Mesenchymal stem cell (in vitro differentiated cells and primary cell): Measurements from ENCODE around the gene LENG8.

Experiments used
- DNase-seq: peaks from one replicate; pipeline ENCODE4 v3.0.0-alpha.2; 2013
- H2AFZ ChIP-seq: one replicate; pipeline ENCODE4 v1.6.1; 2013; ENCODE audit warnings: low read depth, mild to moderate bottlenecking, control low read depth, inconsistent platforms, low read length, moderate library complexity
- H2AK5ac ChIP-seq: 2 replicates; pipeline ENCODE4 v1.6.1; 2013; ENCODE audit warnings: low read length, moderate library complexity, mild to moderate bottlenecking, inconsistent platforms; ENCODE audit not compliant: severe bottlenecking
- H2BK120ac ChIP-seq: one replicate; pipeline ENCODE4 v1.6.1; 2013; ENCODE audit warnings: low read depth, mild to moderate bottlenecking, inconsistent platforms, low read length, moderate library complexity
- H2BK12ac ChIP-seq, 2 experiments: one replicate each; pipeline ENCODE4 v1.6.1; 2013; ENCODE audit warnings: inconsistent platforms in 2 of 2, low read length in 2 of 2, mild to moderate bottlenecking in 2 of 2, moderate library complexity in 2 of 2, control low read depth in 1 of 2
- H2BK15ac ChIP-seq: one replicate; pipeline ENCODE4 v1.6.1; 2013; ENCODE audit warnings: mild to moderate bottlenecking, low read depth, inconsistent platforms; ENCODE audit not compliant: poor library complexity, severe bottlenecking
- H2BK5ac ChIP-seq: 2 replicates; pipeline ENCODE4 v1.6.1; 2013; ENCODE audit warnings: low read depth, mild to moderate bottlenecking, low read length, control low read depth, inconsistent platforms; ENCODE audit not compliant: poor library complexity, severe bottlenecking
- H3K14ac ChIP-seq, 2 experiments: one replicate each; pipeline ENCODE4 v1.6.1; 2013; ENCODE audit warnings: inconsistent platforms in 2 of 2, low read length in 2 of 2, control low read depth in 1 of 2, mild to moderate bottlenecking in 1 of 2, moderate library complexity in 1 of 2
- H3K18ac ChIP-seq, 2 experiments: one replicate each; pipeline ENCODE4 v1.6.1; 2013; ENCODE audit warnings: inconsistent platforms in 2 of 2, low read length in 2 of 2, control low read depth in 1 of 2, low read depth in 1 of 2, mild to moderate bottlenecking in 1 of 2
- H3K23ac ChIP-seq, 2 experiments: one replicate each; pipeline ENCODE4 v1.6.1; 2013; ENCODE audit warnings: inconsistent platforms in 2 of 2, low read length in 2 of 2, mild to moderate bottlenecking in 2 of 2, moderate library complexity in 2 of 2, control low read depth in 1 of 2
- H3K27ac ChIP-seq: 2 replicates; pipeline ENCODE4 v1.5.1; 2013; ENCODE audit warnings: mild to moderate bottlenecking, moderate library complexity, low read length, control low read depth, inconsistent platforms; ENCODE audit not compliant: poor library complexity, severe bottlenecking
- H3K27me3 ChIP-seq, 2 experiments: 2 replicates each; pipeline versions ENCODE4 v1.6.1 to v1.7.0; 2013; ENCODE audit warnings: low read length in 2 of 2, mild to moderate bottlenecking in 2 of 2, moderate library complexity in 2 of 2, control low read depth in 1 of 2, inconsistent platforms in 1 of 2; ENCODE audit not compliant: control insufficient read depth in 1 of 2, insufficient read depth in 1 of 2
- H3K36me3 ChIP-seq, 2 experiments: 2 replicates each; pipeline versions ENCODE4 v1.6.1 to v1.7.0; 2013; ENCODE audit warnings: low read length in 2 of 2, control low read depth in 1 of 2, inconsistent platforms in 1 of 2, low read depth in 1 of 2, mild to moderate bottlenecking in 1 of 2; ENCODE audit not compliant: insufficient read depth in 2 of 2, control insufficient read depth in 1 of 2
- H3K4ac ChIP-seq, 2 experiments: one replicate each; pipeline ENCODE4 v1.6.1; 2013; ENCODE audit warnings: inconsistent platforms in 2 of 2, low read length in 2 of 2, mild to moderate bottlenecking in 2 of 2, moderate library complexity in 2 of 2, control low read depth in 1 of 2, low read depth in 1 of 2
- H3K4me1 ChIP-seq: 2 replicates; pipeline ENCODE4 v1.6.1; 2013; ENCODE audit warnings: low read depth, low read length, control low read depth; ENCODE audit not compliant: control insufficient read depth, insufficient read depth
- H3K4me2 ChIP-seq: 2 replicates; pipeline ENCODE4 v1.6.1; 2013; ENCODE audit warnings: low read length, mild to moderate bottlenecking, inconsistent platforms; ENCODE audit not compliant: poor library complexity, severe bottlenecking
- H3K4me3 ChIP-seq, 2 experiments: 2 replicates each; pipeline versions ENCODE4 v1.5.1 to v1.7.0; 2013; ENCODE audit warnings: low read length in 2 of 2, mild to moderate bottlenecking in 2 of 2, control low read depth in 1 of 2, low read depth in 1 of 2; ENCODE audit not compliant: insufficient read depth in 1 of 2
- H3K79me1 ChIP-seq: replicated peaks from 2 replicates; pipeline ENCODE4 v1.6.1; 2013; ENCODE audit warnings: mild to moderate bottlenecking, control low read depth, low read length, inconsistent platforms; ENCODE audit not compliant: poor library complexity, severe bottlenecking
- H3K9ac ChIP-seq: 2 replicates; pipeline ENCODE4 v1.7.0; 2013; ENCODE audit warnings: mild to moderate bottlenecking, low read length, moderate library complexity
- H3K9me3 ChIP-seq: 2 replicates; pipeline ENCODE4 v1.7.0; 2013; ENCODE audit warnings: mild to moderate bottlenecking, low read length; ENCODE audit not compliant: control insufficient read depth
- H4K8ac ChIP-seq: one replicate; pipeline ENCODE4 v1.6.1; 2013; ENCODE audit warnings: inconsistent platforms, mild to moderate bottlenecking, low read length, moderate library complexity
- H4K91ac ChIP-seq: one replicate; pipeline ENCODE4 v1.6.1; 2013; ENCODE audit warnings: mild to moderate bottlenecking, low read length, inconsistent platforms
- WGBS: methylation state at CpG from one replicate; pipeline ENCODE4 v1.1.7; 2013; ENCODE audit warnings: mixed read lengths; 5-methylcytosine and 5-hydroxymethylcytosine counted together

Gene LENG8

DNA sequence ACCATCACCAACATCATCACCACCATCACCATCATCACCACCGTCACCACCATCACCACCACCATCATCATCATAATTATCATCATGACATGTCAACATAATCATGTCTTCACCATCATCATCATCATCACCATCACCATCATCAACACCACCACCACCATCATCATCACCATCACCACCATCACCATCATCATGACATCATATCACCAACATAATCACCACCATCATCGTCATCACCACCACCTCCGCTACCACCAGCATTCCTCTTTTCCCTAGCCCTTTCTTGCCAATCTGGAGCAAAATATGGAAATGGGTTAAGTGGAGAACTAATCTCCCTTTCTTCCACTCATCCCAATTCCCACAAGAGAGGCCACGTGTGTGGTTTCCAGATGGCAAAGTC, 34.8 kb upstream of the LENG8 start:
- H3K27me3 ChIP-seq = peaks cover 41 to 47% of the 10 kb centered on the region in 2 experiments
- no peak overlapping the region for H4K91ac ChIP-seq
- H3K27ac ChIP-seq = no peak overlapping the region
- no peaks in the 10 kb centered on the region for H3K79me1 ChIP-seq
- H2BK12ac ChIP-seq = no peak overlapping the region
- H2BK15ac ChIP-seq = no peak overlapping the region
- no peak overlapping the region for H3K14ac ChIP-seq
- H3K4ac ChIP-seq = no peak overlapping the region
- no peaks in the 10 kb centered on the region for H3K9me3 ChIP-seq
- no peak overlapping the region for H3K18ac ChIP-seq
- H4K8ac ChIP-seq = no peak overlapping the region
- H2BK5ac ChIP-seq = no peak overlapping the region
- WGBS = 85% methylated on average over 4 of the region's 4 CpGs
- peaks cover 4% of the 10 kb centered on the region for H3K4me1 ChIP-seq
- H3K4me3 ChIP-seq = no peak overlapping the region
- H2AK5ac ChIP-seq = no peak overlapping the region
- H2AFZ ChIP-seq = no peak overlapping the region
- H3K4me2 ChIP-seq = no peak overlapping the region
- peaks cover 0 to 6% of the 10 kb centered on the region in 2 experiments for H3K36me3 ChIP-seq
- H3K9ac ChIP-seq = no peak overlapping the region
- H2BK120ac ChIP-seq = no peak overlapping the region
- DNase-seq = no peak
- H3K23ac ChIP-seq = no peak overlapping the region

DNA sequence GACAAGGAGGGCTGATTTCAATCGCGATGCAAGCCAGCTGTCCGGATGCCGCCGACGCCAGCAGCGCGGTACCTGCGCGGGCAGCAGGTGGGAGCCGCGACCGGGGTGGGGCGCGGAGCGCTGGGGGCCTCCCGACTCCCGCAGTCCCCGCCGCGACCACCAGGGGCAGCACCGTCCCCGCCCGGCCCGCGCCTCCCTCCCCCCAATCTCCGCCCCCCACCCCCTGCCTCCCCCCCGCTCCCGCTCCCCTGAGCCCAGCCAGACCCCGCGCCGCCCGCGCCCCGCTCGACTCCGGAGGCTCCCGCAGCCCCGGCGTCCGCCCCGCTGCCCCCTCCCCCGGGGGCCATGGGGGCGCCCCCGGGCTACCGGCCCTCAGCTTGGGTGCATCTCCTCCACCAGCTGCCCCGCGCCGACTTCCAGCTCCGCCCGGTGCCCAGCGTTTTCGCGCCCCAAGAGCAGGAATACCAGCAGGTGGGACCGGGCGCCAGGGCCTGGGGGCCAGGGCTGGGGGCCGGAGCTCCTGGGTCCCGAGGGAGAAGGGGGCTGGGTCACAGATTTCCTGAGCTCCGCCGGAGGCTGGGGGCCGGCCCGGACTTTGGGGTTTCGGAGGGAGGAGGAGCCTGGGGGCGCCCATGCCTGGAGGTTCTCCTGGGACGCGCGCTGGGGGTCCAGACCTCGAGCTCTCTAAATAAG, 33.6 kb upstream of the LENG8 start, which contains the start of gene TTYH1:
Gene TTYH1 (plus strand): TSS at position 257 of the 693 bp plus-strand sequence. CDS start 89 bp downstream, at position 346.
- Histone ChIP-seq H3K9me3 (no peaks in the 10 kb centered on the region), H4K91ac (no peak within 1 kb of the TSS), H2AK5ac (no peak within 1 kb of the TSS), H2AFZ (no peak within 1 kb of the TSS), H3K18ac (no peak within 1 kb of the TSS), H3K4ac (no peak within 1 kb of the TSS), H2BK5ac (no peak within 1 kb of the TSS), H2BK15ac (no peak within 1 kb of the TSS), H2BK120ac (no peak within 1 kb of the TSS), H3K27me3 (peaks cover 53 to 59% of the 10 kb centered on the region in 2 experiments), H3K4me3 (no peak within 1 kb of the TSS), H4K8ac (no peak within 1 kb of the TSS), H3K79me1 (no peaks in the 10 kb centered on the region), H3K9ac (no peak within 1 kb of the TSS), H3K4me2 (no peak within 1 kb of the TSS), H3K14ac (no peak within 1 kb of the TSS), H3K23ac (no peak within 1 kb of the TSS), H3K4me1 (peaks cover 8% of the 10 kb centered on the region), H3K36me3 (peaks cover 0 to 6% of the 10 kb centered on the region in 2 experiments), H3K27ac (no peak within 1 kb of the TSS), H2BK12ac (no peak within 1 kb of the TSS)
- WGBS = 12% methylated on average over 38 of the region's 68 CpGs
- no peak for DNase-seq

DNA sequence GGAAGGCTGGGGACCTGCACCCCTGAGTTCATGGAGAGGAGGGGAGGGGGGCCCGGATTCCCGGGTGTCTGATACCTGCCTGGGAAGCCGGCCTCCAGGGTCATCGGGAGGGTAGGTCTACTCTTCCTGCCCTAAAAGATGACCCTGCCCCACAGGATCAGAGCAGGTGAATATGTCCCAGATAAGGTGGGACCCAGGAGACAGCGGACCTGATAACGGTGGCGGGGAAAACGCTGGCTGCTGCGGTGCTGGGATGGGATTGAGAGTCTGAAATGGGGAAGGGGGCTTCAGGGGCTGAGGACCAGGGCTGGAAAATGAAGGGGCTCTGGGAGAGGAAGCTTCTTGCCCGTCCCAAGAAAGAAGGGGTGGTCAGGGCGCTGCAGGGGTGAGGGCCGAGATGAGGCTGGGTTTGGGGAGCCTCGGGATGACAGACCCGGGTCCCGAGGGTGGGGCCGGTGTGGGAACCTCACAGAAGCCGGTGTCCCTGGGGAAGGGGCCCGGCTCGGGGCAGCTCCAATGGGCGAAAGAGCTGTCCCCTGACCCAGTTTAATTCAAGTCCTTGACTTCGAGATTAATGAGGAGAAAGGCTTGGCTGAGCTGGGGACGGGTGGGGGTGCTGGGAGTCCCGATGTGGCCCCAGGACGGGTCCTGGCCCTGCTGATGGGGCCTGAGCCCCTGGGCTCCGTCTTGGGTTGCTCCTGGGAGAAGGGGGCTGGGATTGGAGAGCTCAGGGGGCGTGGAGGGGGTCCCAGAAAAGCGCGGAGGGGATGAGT, 32.9 kb upstream of the LENG8 start:
- Histone ChIP-seq H2AK5ac (no peak overlapping the region), H3K79me1 (no peaks in the 10 kb centered on the region), H3K23ac (no peak overlapping the region), H3K9me3 (no peaks in the 10 kb centered on the region), H2BK15ac (no peak overlapping the region), H3K9ac (no peak overlapping the region), H4K91ac (no peak overlapping the region), H3K4me1 (peaks cover 12% of the 10 kb centered on the region), H3K14ac (no peak overlapping the region), H3K36me3 (peaks cover 0 to 6% of the 10 kb centered on the region in 2 experiments), H3K18ac (no peak overlapping the region), H2BK5ac (no peak overlapping the region), H2BK12ac (no peak overlapping the region), H3K27me3 (peaks cover 59 to 66% of the 10 kb centered on the region in 2 experiments), H2BK120ac (no peak overlapping the region), H2AFZ (no peak overlapping the region), H3K27ac (no peak overlapping the region), H3K4me3 (no peak overlapping the region), H3K4me2 (no peak overlapping the region), H3K4ac (no peak overlapping the region), H4K8ac (no peak overlapping the region)
- no peak for DNase-seq
- 9% methylated on average over 24 of the region's 28 CpGs for WGBS
